ENCODE data around the gene DYSF.

Gene DYSF

DNA sequence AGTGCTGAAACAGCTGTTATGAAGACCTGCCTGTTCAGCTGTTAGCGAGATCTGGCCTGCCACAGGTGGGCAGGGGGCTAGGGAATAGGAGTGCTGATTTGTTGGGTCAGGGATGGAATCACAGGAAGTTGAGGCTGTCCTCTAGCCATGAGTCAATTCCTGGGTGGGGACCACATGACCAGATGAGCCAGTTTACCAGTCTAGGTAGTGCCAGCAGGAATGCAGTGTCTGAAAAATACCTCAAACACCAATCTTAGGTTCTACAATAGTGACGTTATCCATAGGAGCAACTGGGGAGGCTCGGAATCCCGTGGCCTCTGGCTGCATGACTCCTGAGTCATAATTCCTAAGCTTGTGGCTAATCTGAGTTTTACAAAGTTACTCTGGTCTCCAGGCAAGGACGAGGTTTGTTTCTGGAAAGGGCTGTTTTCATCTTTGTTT lies 44.9 kb downstream of the DYSF start:
- DNase-seq = no peak

DNA sequence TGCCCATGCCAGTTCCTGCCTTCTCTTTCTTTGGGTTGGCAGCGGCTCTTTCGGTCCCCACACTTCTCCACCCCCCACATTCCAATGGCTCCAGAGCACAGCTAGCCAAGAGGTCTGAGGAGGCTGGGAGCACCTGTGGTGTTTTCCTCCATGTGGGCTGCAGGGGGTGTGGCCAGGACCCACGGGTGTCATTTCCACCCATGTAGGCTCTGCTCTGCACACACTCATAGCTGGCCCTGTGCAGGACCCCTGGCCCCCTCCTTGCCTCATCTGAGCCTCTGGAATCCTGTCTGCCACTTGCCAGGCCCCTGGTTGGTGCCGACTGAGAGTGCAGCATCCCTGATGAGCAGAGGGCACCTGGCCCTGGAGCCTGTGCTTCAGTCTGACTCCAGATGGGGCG lies 46.3 kb downstream of the DYSF start:
- DNase-seq = peak in 2 of 58 donors; percentile 2 to 14

DNA sequence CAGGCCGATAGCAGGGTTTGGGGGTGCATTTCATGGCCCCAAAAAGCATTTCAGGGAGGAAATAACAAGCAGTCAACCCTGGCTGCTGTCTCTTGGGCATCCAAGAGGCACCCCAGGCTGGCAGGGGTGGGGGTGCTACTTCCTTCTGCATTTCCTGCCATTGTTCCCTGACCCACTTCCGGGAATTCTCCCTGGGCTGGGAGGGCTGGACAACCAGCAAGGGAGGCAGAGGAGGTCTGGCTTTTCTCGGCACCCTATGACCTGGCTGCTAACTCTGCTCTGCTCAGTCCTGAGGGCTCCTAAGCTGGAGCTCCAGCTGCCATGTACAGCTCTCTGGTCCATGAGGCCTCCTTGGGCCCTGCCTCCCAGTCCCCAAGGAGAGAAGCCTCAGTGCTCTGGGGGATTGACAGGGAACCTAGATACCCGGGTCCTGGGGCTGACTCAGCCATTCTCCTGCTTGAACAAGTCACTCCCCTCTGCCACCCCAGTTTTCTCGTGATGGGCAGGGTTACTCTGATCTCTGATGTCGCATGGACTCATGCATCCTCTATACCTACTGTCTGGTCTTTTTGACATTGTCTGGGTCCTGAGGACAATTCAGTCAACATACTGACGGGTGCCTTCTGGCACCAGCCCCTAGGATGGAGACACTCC lies 47.2 kb downstream of the DYSF start:
- no peak for DNase-seq

DNA sequence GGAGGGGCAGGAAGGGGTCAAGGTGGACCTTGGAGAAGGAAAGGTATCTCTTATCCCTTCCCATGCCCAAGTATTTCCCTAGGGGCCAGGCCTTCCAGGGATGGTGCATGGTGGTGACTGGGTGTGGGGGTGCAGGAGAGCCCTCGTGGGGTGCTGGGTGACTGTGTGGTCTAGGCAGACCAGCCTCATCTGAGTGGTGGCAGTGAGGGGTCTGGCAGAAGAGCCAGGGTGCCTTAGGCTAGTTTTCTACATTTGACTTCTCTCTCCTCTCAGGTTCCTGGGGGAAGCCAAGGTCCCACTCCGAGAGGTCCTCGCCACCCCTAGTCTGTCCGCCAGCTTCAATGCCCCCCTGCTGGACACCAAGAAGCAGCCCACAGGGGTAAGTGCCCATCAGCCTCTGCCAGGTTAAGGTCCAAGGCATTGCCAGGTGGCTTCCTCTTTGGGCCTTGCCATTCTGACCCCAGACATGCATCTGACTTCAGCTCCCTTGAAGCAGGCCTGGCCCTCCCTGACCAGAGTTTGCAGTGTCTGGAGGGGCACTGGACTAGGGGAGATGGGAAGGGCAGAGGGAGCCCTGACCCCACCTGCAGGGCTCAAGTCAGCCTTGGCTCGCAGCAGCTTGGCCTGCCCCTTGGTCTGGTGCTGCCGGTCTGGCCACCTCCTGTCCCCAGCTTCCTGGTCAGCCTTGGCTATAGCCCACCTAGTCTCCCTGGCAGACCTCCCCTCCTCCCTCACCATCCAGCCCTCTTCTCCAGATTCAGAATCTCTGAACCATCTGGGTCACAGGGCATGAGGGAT lies 49.8 kb downstream of the DYSF start:
- DNase-seq = no peak

DNA sequence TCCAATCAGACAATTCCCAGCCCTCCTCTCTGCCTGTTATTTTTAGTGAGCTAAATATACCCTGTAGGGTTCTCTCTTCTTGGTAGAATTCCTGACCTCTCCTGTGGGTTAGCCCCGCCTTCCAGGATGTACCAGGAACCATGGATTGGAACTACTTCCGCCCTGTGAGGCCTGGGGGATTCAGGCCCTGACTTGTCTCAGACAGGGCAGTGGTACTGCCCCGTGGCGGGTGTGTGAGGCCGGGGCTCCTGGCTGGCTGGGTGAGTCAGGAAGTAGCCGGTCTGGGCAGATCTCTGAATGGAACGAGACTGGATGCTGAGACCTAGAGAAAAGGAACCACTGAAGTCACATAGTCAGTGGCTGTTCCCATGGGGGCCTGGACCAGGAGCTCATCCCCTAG lies 50.5 kb downstream of the DYSF start:
- no peak for DNase-seq

DNA sequence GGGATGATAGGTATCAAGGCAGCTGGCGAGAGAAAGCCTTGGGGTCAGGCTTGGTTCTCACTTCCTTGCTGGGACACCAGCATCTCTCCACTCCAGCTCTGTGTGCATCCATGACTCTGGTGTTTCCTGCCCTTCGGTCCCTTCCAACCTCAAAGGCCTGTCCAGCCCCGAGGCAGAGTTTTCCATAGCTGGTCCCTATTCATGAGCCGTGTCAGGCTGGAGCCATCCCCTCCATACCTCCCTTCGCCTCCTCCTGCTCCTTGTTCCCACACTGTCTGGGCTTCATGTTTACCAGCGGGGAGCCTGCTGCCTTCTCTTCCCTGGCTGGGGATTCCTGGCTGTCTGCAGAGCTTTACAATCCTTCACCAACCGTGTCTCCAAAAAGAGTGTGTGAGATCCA lies 51.2 kb downstream of the DYSF start:
- DNase-seq = no peak

DNA sequence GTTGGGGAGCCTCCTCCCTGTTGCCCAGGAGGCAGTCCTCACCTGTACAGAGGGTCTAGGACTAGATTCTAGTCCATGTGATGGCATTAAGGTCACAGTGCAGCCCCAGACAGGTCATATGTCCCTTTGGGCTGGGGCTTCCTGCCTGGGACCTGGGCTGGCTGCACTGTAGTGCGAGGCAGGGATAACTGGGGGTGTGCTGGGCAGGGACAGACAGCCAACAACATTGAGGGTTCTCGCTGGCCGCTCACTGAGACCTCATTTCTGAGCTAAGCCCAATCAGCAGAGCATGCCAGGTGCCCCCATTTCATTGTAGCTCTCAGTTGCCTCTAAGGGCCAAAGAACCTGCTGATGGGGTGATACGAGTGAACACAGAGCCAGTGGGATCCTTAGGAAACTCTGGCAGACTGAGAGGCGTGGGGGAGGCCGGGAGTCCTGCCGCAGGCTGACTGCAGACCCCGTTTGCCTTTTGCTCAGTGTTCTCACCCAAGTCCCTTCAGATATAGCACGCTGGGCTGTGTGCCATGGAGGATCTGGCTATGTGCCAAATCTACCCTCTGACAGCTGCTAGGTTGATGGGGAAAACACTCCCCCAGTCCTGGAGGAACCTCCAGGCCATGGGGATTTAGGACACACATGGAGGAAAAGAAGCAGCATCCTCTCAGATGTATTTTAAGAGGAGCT lies 51.9 kb downstream of the DYSF start:
- DNase-seq = peak in 7 of 58 donors; percentile 1 to 36 (median 11)

DNA sequence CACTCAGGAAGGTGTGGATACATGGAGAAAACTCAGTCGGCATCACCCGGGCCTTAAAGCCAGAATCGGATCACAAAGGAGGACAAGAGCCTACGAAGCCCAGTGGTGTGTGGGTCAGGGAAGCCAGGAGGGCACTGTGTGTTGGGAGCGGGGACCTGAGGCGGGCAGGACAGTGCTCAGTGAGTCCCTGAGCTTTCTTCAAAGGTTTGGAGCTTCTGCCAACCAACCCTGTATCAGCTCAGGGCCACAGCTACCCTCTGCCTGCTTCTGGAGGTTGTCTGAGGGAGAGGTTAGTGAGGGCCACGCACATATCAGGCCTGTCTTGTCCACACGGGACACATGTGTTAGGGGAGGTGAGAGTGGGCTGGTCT lies 52.4 kb downstream of the DYSF start:
- no peak for DNase-seq

DNA sequence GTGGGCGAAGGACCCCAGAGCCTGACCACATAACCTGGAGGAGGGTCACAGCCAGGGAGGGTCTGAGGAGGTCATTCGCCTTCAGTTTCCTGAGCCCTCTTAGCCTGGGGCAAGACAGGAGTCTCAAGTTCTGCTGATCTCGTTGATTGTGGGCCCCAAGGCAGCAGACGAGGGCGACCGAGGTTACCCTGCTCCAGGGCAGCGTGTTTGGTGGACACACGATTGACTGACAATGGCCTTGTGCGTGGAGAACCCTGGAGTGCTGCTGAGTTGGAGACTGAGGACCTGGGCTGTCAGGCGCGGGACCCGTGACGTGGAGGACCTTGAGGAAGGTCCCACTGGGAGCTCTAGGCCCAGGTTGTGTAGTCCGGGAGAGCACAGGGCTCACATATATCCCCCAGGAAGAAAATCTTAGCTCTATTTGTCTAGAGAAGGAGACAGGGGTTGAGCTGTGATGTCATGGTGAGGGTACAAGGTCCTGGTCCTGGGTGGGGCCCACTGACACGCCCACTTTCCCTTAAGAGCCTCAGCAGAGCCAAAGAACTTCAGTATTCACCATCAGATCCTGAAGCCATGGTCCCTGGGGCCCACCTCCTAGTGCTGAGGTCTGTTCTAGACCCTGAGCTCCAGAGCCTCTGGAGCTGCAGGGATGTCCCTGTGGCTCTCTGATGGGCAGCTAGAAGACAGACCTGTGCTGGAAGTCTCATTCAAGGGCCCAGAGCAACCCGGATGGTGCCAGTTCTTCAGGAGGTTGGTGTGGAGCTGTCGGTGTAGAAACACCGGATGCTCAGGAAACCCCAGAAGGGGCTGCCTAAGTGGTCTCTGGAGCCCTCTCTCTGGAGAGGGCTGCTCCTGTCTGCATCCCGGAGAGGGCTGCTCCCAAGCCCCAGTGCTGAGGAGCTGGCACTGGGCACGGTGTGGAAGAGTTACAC lies 53.1 kb downstream of the DYSF start:
- DNase-seq = no peak

DNA sequence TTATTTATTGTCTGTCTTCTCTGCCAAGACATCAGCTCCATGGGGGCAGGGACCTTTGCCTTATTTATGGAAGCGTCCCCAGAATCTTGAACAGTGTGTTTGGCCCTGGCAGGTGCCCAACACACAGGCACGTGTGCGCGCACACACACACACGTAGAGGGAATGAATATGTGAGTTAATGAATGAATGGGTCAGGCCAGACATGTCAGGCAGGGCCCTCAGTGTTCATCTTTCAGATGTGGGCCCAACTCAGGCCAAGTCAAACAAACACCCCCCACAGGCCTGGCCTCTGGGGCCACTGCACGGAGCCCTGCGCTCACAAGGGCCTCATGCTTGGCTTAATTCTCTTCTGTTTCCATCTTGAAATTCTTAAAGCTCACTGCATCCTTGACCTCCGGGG lies 54.1 kb downstream of the DYSF start:
- no peak for DNase-seq

DNA sequence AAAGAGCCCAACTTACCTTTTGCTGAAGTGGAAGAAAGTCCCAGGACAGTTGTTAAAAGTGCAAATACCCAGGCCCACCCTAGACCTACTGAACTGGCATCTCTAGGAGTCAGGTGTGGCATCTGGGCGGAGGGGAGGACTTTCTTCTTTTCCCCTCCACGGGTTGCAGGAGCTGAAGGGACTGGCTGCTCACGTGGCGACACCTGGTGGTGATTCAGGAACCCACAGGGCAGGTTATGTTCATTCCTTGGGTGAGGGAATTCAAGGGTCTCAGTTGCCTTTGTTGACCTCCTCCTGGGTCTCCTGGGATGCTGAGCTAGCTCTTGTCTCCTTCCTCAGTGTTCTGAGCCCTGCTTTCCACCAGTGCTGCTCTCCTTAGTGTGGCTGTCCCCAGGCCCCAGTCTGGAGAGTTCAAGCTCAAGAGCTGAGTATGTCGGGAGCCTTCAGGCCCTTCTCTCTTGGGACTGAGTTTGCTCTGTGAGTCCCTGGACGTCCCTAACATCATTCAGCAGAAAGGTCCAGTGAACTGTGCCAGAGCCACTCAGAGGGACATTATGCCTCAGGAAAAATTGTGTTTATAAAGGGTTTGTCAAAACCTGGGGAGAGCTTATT lies 56.9 kb downstream of the DYSF start:
- DNase-seq = peak in 50 of 58 donors; percentile 5 to 79 (median 37)

DNA sequence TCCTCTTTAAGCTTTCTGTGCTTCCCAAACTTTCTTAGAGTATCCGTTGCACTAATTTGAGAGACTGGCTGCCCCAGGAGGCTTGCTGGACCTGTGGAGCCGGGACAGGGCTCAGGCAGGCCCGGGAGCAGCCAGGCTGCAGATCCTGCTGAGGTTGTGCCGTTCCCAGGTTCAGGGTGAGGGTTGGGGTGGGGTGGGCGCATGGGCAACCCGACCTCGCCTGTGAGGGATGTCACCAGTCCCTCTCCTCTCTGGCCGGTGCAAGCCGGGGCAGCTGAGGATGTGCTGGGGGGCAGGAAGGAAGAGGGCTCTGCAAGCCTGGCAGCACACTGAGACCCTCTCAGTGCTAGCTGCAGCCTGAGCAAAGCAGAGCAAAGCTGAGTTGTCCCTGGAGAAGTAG lies 57.6 kb downstream of the DYSF start:
- DNase-seq = no peak

DNA sequence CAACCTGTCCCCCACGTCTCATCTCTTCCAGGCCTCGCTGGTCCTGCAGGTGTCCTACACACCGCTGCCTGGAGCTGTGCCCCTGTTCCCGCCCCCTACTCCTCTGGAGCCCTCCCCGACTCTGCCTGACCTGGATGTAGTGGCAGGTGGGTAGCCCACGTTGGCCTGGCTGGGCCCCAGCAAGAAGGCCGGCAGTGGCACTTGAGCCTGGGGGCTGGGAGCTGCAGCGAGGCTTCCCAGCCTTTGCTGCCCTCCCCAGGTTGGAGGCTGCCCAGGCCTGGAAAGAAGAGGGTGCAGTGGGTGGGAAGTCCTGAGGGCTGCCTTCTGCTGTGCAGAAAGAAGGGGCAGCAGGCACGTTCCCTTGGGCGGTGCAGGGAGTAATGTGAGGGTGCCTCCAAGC lies 58.4 kb downstream of the DYSF start:
- DNase-seq = no peak

DNA sequence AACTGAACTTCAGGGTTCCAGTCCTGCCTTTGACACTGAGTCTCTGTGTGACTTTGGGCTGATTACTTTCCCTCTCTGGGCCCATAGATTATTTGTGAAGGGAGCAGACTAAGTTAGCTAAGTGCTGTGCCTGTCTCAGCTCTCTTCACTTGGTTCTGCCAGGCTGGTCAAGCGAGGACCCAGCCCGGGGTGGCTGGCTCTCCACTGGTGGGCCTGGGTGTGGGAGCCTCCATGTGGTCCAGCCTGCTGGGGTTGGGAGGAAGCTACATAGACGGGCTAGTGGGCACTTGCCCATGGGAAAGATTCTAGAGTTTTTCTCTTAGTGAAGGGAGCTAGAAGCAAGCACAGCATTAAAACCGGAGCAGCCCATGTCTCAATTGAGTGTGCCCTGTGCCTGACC lies 59.0 kb downstream of the DYSF start:
- no peak for DNase-seq

DNA sequence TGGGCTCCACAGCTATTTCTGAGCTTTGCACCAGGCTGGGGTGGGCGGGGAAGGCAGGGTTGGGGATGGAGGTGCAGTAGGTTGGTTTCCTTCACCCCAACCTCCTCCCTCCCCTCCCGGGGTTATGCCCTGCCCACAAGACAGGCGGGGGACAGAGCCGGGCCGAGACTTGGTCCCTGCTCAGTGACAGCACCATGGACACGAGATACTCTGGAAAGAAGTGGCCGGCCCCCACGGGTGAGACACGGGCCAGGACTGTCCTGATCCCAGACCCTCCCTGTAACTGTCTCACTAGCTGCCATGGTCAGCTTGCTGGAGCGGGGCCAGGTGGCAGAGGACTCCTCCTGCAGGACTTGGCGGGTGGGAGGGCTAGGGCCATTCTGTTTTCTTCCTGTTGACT lies 59.7 kb downstream of the DYSF start:
- DNase-seq = no peak

DNA sequence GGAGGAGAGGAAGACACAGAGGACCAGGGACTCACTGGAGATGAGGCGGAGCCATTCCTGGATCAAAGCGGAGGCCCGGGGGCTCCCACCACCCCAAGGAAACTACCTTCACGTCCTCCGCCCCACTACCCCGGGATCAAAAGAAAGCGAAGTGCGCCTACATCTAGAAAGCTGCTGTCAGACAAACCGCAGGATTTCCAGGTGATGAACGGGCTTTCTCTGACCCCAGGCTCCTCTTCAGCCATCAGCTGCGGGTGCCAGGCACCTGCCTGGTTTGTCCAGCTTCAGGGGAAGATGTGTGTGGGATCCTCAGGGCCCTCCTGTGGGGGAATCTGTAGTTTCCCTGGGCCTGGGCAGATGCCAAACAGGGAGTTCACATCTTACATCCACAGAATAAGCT lies 60.4 kb downstream of the DYSF start:
- no peak for DNase-seq

DNA sequence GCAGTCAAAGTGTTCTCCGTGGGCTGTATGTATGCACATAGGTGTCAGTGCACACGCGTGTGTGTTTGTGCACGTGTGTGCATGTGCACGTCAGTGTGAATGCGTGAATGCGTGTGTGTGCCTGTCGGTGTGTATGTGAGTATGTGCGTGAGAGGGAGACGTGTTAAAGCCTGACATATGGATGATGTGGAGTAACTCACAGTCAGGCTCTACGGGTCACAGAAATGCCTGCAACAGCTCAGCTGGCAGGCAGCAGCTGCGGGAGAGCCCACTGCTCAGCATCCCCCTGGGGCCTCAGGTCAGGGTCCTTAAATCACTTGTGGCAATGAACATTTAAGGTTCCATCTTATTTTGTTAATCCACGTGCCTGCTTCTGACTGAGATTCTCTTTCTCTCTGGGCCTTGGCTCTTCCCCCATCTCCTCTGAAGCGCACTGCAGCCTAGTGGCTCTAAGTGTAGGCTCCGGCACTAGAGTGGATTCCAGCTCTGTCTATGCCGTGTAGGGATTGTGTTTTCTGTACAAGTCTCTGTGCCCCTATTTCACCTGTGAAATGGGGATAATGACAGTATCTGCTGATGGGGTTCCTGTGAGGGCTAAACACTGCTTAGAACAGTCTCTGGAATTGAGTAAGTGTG lies 63.0 kb downstream of the DYSF start:
- DNase-seq = no peak

DNA sequence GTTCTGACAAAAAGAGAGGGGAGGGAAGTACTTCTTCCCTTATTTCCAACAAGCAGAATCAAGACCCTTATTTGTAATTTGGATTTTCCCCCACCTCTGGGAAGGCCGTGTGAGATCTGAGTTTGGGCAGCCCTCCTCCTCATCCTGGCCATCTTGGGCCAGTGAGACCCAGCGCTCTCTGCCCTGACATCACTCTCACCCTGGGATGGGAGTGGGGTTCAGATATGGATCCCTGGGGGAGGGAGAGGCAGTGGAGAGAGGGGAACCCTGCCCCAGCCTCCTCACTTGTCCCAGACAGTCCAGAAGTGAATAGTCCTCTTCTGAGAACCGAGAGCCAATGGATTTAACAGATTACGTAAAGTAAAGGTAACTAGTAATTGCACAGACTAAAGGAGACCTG lies 64.5 kb downstream of the DYSF start:
- no peak for DNase-seq

DNA sequence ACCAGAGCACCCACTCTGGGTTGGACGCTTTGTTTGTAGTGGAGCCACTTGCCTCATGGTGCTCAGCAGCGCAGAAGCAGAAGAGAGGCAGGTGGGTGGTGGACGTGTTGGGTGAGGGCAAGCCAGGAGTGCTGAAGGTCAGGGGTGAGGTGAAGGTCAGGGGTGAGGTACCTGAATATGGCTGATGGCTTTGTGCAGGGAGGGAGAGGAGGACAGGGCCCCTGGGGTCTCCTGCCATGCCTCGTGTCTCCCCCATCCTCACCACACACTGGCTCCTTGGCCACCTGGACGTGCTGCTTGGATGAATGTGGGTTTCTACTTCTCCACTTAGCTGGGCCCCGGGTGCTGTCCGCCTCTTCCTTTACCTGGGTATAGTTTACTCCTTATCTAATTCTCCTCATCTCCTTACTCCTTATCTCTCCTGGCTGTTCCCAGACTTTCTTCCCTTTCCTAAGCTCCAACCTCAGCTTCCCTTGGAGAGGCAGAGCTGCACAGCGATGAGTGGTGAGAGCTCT lies 68.1 kb downstream of the DYSF start:
- no peak for DNase-seq

DNA sequence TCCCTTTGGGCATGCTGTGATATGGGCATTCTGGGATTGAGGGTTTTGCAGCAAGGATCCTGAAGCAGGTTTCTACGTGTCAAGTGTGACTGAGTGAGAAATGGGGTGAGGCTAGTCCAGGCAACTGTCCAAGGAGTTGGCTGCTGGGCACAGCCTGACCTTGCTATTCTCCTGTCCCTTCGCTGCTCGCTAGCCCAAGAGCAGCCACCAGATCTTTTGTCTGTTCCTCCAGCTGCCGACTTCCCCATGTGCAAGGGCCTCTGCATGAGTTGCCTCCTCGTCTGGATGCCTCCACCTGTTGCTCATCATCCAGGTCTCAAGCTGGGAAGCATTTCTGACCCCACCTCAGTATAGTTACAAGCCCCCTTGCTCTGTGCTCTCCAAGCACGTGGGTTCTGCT lies 71.1 kb downstream of the DYSF start:
- DNase-seq = no peak
